Measurements from ENCODE around the gene GRIP1.

GRIP1 gene

GRCh38 chr12:66640691-66641460, 38.0 kb downstream of the GRIP1 start:
- no peak for DNase-seq (ENCODE audit: low read depth)

- no peak for DNase-seq (ENCODE audit: low read depth)
Measured at GRCh38 chr12:66638666-66639065, 40.2 kb downstream of the GRIP1 start.

DNA sequence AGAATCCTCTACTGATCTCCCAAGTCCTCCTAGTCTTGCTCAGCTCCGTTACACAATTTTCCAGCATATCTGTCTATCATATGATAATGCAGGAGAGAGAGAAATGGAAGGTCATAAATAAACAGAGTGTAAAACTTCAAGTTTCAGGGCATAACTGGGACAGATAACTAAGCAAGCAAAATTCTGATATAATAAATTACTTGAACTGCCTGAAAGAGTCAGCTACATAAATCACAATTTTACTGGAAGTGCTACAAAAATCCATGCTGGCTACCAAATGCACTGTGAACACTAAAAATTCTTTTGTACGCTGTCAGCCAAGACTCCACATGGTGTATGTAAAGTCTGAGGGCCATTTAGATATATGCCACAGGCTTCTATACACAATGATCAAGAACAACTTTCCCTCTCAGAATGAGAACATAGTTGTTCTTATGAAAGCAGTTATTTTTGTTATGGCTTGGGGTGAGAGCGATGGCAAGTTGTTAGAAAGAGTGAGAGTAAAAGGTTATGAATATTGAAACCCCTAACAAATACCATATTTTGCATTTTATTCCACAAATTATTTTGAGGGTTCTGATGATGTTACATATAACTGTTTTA, 41.1 kb downstream of the GRIP1 start:
- DNase-seq (ENCODE audit: low read depth), result no peak

GRCh38 chr12:66636771-66637170, 42.1 kb downstream of the GRIP1 start:
- DNase-seq (ENCODE audit: low read depth), result no peak

GRCh38 chr12:66633676-66634075, 45.2 kb downstream of the GRIP1 start:
- DNase-seq (ENCODE audit: low read depth), result peak; percentile 75

GRCh38 chr12:66629138-66629870, 49.6 kb downstream of the GRIP1 start:
- no peak for DNase-seq (ENCODE audit: low read depth)

GRCh38 chr12:66627988-66628317, 50.9 kb downstream of the GRIP1 start:
- no peak for DNase-seq (ENCODE audit: low read depth)

GRCh38 chr12:66627270-66627987, 51.4 kb downstream of the GRIP1 start:
- DNase-seq (ENCODE audit: low read depth), result no peak

GRCh38 chr12:66624806-66625205, 54.1 kb downstream of the GRIP1 start:
- no peak for DNase-seq (ENCODE audit: low read depth)

- DNase-seq (ENCODE audit: low read depth), result peak; percentile 27
Measured at GRCh38 chr12:66623455-66623854, 55.4 kb downstream of the GRIP1 start.

DNA sequence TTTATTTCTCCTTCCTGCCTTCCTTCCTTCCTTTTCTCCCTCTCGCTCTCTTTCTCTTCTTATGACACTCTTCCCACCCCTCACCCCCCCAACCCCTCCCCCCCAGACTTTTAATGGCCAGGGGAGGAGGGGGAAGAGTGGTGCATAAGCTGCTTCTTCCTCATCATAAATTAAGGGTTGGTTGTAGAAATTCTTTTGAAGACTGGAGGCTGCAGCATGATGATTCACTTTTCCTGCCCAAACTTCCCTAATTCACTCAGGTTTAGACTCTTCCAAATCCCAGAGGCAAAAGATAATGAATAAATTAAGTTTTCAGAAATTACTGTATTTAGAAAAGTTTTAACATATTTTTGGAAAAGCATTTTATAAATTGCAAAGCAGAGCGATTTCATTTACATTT, 58.2 kb downstream of the GRIP1 start:
- no peak for DNase-seq (ENCODE audit: low read depth)

DNA sequence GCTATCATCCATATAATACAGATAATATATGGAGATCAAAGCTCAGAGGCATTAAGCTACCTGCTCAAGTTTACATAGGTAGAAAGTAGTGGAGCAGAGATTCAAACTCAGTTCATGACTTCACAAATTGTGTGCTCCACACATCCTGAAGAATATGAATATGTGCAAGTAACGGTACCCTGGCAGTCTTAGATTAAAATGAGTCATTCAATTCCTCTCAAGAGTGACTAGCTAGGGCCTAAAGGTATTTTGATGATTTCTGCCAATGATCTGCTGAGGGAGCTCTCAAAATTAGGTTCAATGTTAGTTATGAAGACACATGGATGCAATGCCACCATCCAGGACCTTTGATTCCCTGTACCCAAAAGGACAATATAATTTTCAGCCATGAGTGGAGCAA, 58.9 kb downstream of the GRIP1 start:
- peak; percentile 4 for DNase-seq (ENCODE audit: low read depth)

GRCh38 chr12:66617991-66618390, 60.9 kb downstream of the GRIP1 start:
- DNase-seq (ENCODE audit: low read depth), result no peak

- no peak for DNase-seq (ENCODE audit: low read depth)
Measured at GRCh38 chr12:66612090-66612775, 66.6 kb downstream of the GRIP1 start.

- DNase-seq (ENCODE audit: low read depth), result no peak
Measured at GRCh38 chr12:66607147-66607546, 71.7 kb downstream of the GRIP1 start.

GRCh38 chr12:66605293-66605692, 73.6 kb downstream of the GRIP1 start:
- no peak for DNase-seq (ENCODE audit: low read depth)

DNA sequence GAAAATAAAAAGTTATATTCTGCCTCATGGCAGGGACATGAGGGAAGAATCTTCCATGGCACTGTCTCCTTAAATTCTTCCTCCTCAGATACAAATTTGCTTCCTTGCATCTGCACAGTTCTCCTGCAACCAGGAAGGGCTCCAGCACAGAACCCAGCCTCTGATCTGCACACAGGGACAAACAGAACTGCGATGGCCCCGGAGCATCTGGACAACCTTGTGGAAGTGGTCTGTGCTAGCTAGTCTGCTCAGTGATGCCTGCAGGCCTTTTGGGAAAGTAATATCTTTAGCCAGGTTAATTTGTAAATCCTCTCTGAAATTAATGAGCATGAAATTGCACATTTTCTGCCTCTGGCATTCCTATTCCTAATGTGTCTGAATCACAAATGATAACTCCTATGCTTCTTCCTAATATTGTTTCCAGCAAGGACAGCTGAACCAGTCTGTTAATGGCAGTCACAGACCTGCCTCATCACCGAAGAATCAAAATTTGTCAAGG, 74.8 kb downstream of the GRIP1 start:
- no peak for DNase-seq (ENCODE audit: low read depth)

DNA sequence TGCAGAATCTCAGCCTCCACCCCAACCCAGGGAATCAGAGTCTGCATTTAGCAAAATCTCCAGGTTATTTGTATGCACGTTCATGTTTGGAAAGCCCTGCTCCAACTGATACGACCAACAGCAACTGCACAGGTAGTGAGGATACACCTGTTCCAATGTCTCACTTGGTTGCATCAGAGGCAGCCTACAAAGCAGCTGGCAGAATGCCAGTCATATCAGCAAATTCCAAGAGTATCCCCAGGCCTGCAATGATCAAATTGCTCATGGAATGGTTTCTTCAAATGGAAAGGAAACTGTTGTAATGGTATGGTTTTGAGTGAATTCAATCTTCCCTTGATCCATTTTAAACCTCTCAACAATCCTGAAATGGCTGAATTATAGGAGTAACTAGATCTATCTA, 75.4 kb downstream of the GRIP1 start:
- DNase-seq (ENCODE audit: low read depth), result no peak

GRCh38 chr12:66602483-66603143, 76.3 kb downstream of the GRIP1 start:
- DNase-seq (ENCODE audit: low read depth), result no peak

GRCh38 chr12:66600903-66601302, 78.0 kb downstream of the GRIP1 start:
- DNase-seq (ENCODE audit: low read depth), result no peak

- DNase-seq (ENCODE audit: low read depth), result no peak
Measured at GRCh38 chr12:66599816-66600215, 79.1 kb downstream of the GRIP1 start.
